ENCODE data around the gene HARS2.

DNA sequence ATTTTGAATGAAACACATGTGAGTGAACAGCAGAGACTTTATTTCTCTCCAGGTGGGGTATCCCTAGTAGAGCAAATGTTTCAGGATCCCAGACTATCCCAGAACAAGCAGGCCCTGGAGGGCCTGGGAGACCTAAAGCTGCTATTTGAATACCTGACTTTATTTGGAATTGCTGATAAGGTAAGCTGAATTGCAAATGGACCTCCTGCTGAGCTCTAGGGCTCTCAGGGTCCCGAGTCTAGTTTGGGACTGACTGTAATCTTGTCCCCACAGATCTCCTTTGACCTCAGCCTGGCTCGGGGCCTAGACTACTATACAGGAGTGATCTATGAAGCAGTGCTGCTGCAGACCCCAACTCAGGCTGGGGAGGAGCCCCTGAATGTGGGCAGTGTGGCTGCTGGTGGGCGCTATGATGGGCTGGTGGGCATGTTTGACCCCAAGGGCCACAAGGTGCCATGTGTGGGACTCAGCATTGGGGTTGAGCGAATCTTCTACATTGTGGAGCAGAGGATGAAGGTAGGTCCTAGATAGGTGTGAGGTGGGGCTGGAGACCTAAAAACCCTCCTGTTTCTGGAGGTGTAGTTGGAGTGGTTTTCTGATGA, 5.7 kb downstream of the HARS2 start:
- TF ChIP-seq LEF1 (IDR thresholded peaks at IDR 0.05; ENCODE audit: borderline replicate concordance) (no peak), SUZ12 (IDR thresholded peaks at IDR 0.05) (no peak), CTBP1 (IDR thresholded peaks at IDR 0.05; ENCODE audit: borderline replicate concordance) (no peak), FOXK2 (IDR thresholded peaks at IDR 0.05) (no peak), FOXM1 (IDR thresholded peaks at IDR 0.05; ENCODE audit: borderline replicate concordance) (no peak)

Measured in HEK293T (cell line).